ENCODE data around the gene TAF4B. TPM values are rescaled to one million over a fixed set of nuclear protein-coding genes. Genes with fewer than 3 reads are reported as not detected.

The TAF4B gene
- total RNA-seq, 1 donor from 2014 or later, result 13.4 TPM

GRCh38 chr18:26409091-26409490 lies 182.8 kb downstream of the TAF4B start:
- CTCF ChIA-PET, result interaction anchor here (1.2 kb wide), 1 partner anchor 25 kb away, joined by 3 read pairs; no protein-coding TSS in a partner anchor
- POLR2A ChIA-PET, result no interaction called here
- Mint-ChIP-seq H3K36me3 (ENCODE audit: low read depth) (no peaks in the 10 kb centered on the region), H3K9me3 (no peaks in the 10 kb centered on the region), H3K4me3 (no peak overlapping the region), H3K4me1 (peaks cover 11% of the 10 kb centered on the region), H3K27me3 (no peaks in the 10 kb centered on the region), H3K27ac (no peak overlapping the region)
- intact Hi-C loops (cut with micrococcal nuclease), result no loop called here
- DNase-seq, result no peak
- no peak for TF ChIP-seq CTCF (IDR thresholded peaks at IDR 0.05)
- ATAC-seq (ENCODE audit: low read depth), result no peak

GRCh38 chr18:26414901-26415440 lies 188.7 kb downstream of the TAF4B start:
- ATAC-seq (ENCODE audit: low read depth) (no peak), DNase-seq (no peak)
- Mint-ChIP-seq H3K27ac (no peak overlapping the region), H3K27me3 (no peaks in the 10 kb centered on the region), H3K9me3 (no peaks in the 10 kb centered on the region), H3K4me3 (no peak overlapping the region), H3K4me1 (peaks cover 2% of the 10 kb centered on the region), H3K36me3 (ENCODE audit: low read depth) (no peaks in the 10 kb centered on the region)
- ChIA-PET CTCF (no interaction called here), POLR2A (no interaction called here)
- intact Hi-C loops (cut with micrococcal nuclease), result no loop called here
- no peak for TF ChIP-seq CTCF (IDR thresholded peaks at IDR 0.05)

GRCh38 chr18:26415631-26416030 lies 189.4 kb downstream of the TAF4B start:
- no peak for DNase-seq
- Mint-ChIP-seq H3K9me3 (no peaks in the 10 kb centered on the region), H3K27me3 (no peaks in the 10 kb centered on the region), H3K4me1 (no peaks in the 10 kb centered on the region), H3K27ac (no peak overlapping the region), H3K4me3 (no peak overlapping the region), H3K36me3 (ENCODE audit: low read depth) (no peaks in the 10 kb centered on the region)
- intact Hi-C loops (cut with micrococcal nuclease), result no loop called here
- POLR2A ChIA-PET, result no interaction called here
- no peak for ATAC-seq (ENCODE audit: low read depth)
- CTCF ChIA-PET, result no interaction called here
- no peak for TF ChIP-seq CTCF (IDR thresholded peaks at IDR 0.05)

- DNase-seq, result no peak
- Mint-ChIP-seq H3K27ac (no peak overlapping the region), H3K4me3 (no peak overlapping the region), H3K36me3 (ENCODE audit: low read depth) (no peaks in the 10 kb centered on the region), H3K27me3 (no peaks in the 10 kb centered on the region), H3K9me3 (no peaks in the 10 kb centered on the region), H3K4me1 (no peaks in the 10 kb centered on the region)
- POLR2A ChIA-PET, result no interaction called here
- ATAC-seq (ENCODE audit: low read depth), result no peak
- intact Hi-C loops (cut with micrococcal nuclease), result no loop called here
- no peak for TF ChIP-seq CTCF (IDR thresholded peaks at IDR 0.05)
- CTCF ChIA-PET, result no interaction called here
These were observed 190.5 kb downstream of the TAF4B start for GRCh38 chr18:26416652-26417150.

GRCh38 chr18:26417190-26417589 lies 190.9 kb downstream of the TAF4B start:
- no peaks in the 10 kb centered on the region for H3K36me3 Mint-ChIP-seq (ENCODE audit: low read depth)
- no peaks in the 10 kb centered on the region for H3K9me3 Mint-ChIP-seq
- DNase-seq (no peak), ATAC-seq (ENCODE audit: low read depth) (no peak)
- no peak overlapping the region for H3K4me3 Mint-ChIP-seq
- no peaks in the 10 kb centered on the region for H3K4me1 Mint-ChIP-seq
- ChIA-PET CTCF (no interaction called here), POLR2A (no interaction called here)
- no peaks in the 10 kb centered on the region for H3K27me3 Mint-ChIP-seq
- TF ChIP-seq CTCF (IDR thresholded peaks at IDR 0.05), result no peak
- intact Hi-C loops (cut with micrococcal nuclease), result no loop called here
- no peak overlapping the region for H3K27ac Mint-ChIP-seq
